HG02571 (cell line): ENCODE data around the gene PPM1D.
"Not testable (repeated sequence)": the region's sequence is repeated elsewhere in the genome, so short reads cannot be mapped to it uniquely, and the experiment has no call there.

Experiments
- ATAC-seq: cut with Tn5 transposase; IDR thresholded peaks from one replicate; pipeline ENCODE4 v1.9.1; 2021; ENCODE audit warnings: mild to moderate bottlenecking, moderate library complexity; ENCODE audit not compliant: unreplicated experiment

PPM1D gene

GRCh38 chr17:60664022-60664421, 64.0 kb downstream of the PPM1D start:
- ATAC-seq, result no peak

DNA sequence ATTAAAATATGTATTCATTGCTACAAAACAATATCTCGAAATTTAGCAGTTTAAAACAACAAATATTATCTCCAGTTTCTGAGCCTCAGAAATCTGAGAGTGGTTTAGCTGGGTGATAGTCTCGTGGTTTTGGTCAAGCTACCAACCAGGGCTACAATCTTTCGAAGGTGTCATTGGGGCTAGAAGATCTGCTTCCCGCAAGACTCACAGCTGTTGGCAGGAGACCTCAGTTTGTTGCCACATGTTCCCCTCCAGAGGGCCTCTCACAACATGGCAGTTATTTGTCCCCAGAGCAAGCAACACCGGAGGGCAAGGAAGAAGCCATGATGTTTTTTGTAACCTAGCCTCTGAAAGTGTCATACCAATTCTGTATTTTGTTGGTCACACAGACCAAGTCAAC, 65.6 kb downstream of the PPM1D start:
- no peak for ATAC-seq

DNA sequence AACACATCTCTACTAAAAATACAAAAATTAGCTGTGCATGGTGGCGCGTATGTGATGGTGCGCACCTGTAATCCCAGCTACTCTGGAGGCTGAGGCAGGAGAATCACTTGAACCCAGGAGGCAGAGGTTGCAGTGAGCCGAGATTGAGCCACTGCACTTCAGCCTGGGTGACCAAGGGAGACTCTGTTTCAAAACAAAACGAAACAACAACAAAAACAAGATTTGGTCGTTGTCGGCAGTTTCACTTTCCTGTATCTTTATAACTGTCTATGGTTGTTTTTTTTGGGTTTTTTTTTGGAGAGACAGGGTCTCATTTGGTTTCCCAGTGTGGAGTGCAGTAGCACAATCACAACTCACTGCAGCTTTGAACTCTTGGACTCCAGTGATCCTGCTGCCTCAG, 68.7 kb downstream of the PPM1D start:
- ATAC-seq, result not testable (repeated sequence)

- no peak for ATAC-seq
Measured at GRCh38 chr17:60671482-60671881, 71.5 kb downstream of the PPM1D start.

GRCh38 chr17:60674637-60675036, 74.6 kb downstream of the PPM1D start:
- ATAC-seq, result not testable (repeated sequence)

DNA sequence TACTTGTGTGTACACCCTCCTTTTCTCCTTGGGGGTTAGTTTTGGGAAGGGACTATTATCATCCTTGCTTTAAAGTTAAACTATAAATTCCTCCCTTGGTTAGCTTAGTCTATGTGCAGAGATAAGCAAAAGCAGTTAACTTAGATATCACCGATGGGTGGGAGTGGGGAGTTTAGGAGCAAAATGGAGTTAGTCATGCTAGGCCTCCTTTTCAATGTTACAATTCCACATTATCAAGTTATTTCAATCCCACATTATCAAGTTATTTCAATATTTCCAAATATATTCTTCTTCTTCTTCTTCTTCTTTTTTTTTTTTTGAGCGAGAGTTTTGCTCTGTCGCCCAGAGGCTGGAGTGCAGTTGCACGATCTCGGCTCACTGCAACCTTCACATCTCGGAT, 76.0 kb downstream of the PPM1D start:
- ATAC-seq, result no peak

GRCh38 chr17:60676758-60677307, 76.8 kb downstream of the PPM1D start:
- no peak for ATAC-seq

DNA sequence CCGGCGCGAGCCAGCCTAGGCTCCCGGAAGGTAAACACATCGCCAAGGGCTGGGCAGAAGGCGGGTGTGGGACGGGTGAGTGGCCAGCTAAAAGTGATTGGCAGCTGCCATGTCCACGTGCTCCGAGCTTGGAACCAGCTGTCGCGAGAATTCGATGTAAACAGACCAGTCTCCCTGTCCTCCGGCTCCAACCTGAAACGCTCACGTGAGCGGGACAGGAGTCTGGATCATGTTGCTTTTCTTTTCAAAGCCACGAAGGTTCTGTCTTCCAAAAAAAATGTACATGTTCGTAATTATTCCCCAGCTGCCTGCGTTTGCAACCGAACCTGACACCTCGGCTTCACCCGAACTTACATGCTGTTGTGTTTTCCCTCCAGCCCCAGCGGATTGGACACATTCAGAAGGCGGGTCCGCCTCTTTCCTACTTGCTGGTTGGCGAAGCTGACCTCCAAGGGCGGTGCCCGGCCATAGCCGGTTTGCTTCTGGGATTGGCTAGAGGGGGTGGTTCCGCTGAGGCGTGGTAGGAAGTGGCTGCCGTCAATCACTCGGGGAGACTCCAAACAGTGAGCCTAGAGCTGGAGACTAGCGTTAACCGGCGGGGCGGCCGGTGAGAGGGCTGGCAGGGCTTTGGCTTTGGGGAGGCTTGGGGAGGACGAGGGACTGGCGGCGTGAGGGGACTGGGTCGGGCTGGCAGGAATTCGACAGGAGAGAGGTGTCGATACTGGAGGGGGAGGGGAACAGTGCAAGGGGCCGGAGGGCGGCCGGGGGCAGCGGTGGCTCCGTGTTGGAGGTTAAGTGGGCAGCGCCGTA, 77.5 kb downstream of the PPM1D start, which contains the start of gene BCAS3:
Gene BCAS3, plus strand, starts transcription at position 544 of the 810 bp plus-strand sequence.
- ATAC-seq, result peak; percentile 97

DNA sequence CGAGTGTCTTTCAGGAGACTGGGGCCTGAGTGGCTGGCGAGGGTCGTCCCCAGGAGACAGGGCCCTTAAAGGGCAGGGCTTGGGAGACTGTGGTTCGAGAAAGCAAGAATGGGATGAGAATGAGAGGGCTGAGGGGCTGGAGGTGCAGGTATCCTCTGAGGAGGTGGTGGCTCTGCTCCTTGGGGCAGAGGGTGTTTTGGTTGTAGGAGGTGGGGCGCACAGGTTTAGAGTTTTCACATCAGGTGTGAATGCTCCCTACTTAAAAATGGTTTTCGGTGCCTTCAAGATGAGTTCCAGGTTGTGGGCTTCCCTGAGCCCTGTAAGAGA, 78.1 kb downstream of the PPM1D start:
- ATAC-seq, result no peak

GRCh38 chr17:60679287-60679686, 79.3 kb downstream of the PPM1D start:
- ATAC-seq, result no peak

- ATAC-seq, result no peak
Measured at GRCh38 chr17:60680754-60681153, 80.8 kb downstream of the PPM1D start.

DNA sequence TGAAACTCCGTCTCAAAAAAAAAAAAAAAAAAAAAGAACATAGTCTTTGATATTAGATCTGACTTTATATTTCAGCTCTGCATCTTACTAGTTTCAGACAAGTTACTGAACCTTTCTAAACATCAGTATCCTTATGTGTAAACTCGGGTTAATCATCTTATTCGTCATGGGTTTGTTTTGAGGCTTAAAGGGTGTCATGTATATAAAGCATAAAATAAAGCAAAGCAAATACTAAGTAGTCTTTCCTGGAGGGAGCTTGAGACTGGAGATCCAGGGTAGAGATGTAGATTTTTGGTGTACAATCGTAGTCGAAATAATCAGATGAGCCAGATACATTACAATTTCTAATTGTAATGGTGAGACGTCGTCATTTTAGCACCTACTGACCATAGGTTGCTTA, 85.4 kb downstream of the PPM1D start:
- ATAC-seq, result no peak

GRCh38 chr17:60695960-60696359, 96.0 kb downstream of the PPM1D start:
- ATAC-seq, result no peak

- ATAC-seq, result no peak
Measured at GRCh38 chr17:60699090-60699489, 99.1 kb downstream of the PPM1D start.

DNA sequence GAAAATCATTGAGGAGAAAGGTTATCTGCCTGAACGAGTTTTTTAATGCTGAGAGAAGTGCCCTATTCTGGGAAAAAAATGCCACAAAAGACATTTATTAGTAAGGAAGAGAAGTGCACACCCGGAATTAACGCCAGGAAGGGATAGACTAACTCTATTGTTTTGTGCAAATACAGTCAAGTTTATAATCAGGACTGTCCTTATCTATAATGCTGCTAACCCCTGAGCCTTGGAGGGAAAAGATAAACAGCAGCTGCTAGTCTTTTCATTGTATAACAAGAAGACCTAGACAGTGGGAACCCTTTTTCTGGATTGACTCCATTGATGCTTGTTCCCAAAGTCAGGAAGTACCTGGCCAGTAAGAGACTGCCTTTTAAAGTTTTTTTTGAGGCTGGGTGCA, 104.2 kb downstream of the PPM1D start:
- no peak for ATAC-seq

- ATAC-seq, result no peak
Measured at GRCh38 chr17:60712675-60713074, 112.7 kb downstream of the PPM1D start.

DNA sequence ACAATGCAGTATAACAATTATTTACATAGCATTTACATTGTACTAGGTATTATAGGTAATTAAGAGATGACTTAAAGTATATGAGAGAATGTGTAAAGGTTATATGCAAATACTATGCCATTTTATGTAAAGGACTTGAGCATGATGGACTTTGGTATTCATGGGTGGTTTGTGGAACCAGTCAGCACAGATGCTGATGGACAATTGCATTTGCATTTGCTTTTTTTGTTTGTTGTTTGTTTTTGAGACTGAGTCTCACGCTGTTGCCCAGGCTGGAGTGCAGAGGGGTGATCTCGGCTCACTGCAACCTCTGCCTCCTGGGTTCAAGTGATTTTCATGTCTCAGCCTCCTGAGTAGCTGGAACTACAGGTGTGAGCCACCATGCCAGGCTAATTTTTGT, 113.6 kb downstream of the PPM1D start:
- no peak for ATAC-seq
